Transverse colon (tissue), 4 donors: Measurements from ENCODE around the gene INSYN2B. TPM values are rescaled to one million over a fixed set of nuclear protein-coding genes. Genes with fewer than 3 reads are reported as not detected.

Experiments used
- DNase-seq: peaks from one replicate; pipeline ENCODE4 v3.0.0-alpha.2; 2019
- H3K27ac ChIP-seq, 4 donors: fragments of 200-600 bp; sonication (generic); 2 replicates each; pipeline ENCODE4 v1.5.1; 2016 to 2018; ENCODE audit warnings: inconsistent platforms in 4 of 4
- H3K27me3 ChIP-seq: fragments of 200-600 bp; sonication (generic); 2 replicates; pipeline ENCODE4 v1.5.1; 2017; ENCODE audit warnings: inconsistent platforms
- H3K36me3 ChIP-seq, 4 donors: fragments of 200-600 bp; sonication (generic); 2 replicates each; pipeline ENCODE4 v1.5.1; 2017 to 2019; ENCODE audit warnings: inconsistent platforms in 4 of 4
- H3K4me1 ChIP-seq, 4 donors: fragments of 200-600 bp; sonication (generic); 2 replicates each; pipeline ENCODE4 v1.5.1; 2017 to 2020; ENCODE audit warnings: inconsistent platforms in 4 of 4
- H3K4me3 ChIP-seq, 4 donors: fragments of 200-600 bp; sonication (generic); 1 replicate in 1 of 4; 2 replicates in 3 of 4; pipeline versions ENCODE4 v1.5.1 to v1.6.1; 2017 to 2019; ENCODE audit warnings: inconsistent platforms in 4 of 4
- H3K9me3 ChIP-seq, 2 donors: fragments of 200-600 bp; sonication (generic); 2 replicates each; pipeline ENCODE4 v1.5.1; 2017 to 2019; ENCODE audit warnings: inconsistent platforms in 2 of 2
- EP300 ChIP-seq: sonication (generic); formaldehyde crosslinking; IDR thresholded peaks from one replicate; pipeline ENCODE4 v1.6.1; 2017; ENCODE audit warnings: antibody characterized with exemption, low read depth
- POLR2A ChIP-seq: fragments of 450-650 bp; IDR thresholded peaks from one replicate; pipeline ENCODE4 v1.6.1; 2016; ENCODE audit warnings: antibody characterized with exemption, mild to moderate bottlenecking, moderate library complexity
- POLR2AphosphoS5 ChIP-seq, 3 donors: sonication (generic); formaldehyde crosslinking; IDR thresholded peaks; one replicate each; pipeline ENCODE4 v1.6.1; 2016; ENCODE audit warnings: antibody characterized with exemption in 3 of 3
- WGBS, 2 donors: methylation state at CpG; one replicate each; pipeline ENCODE4 v1.1.5; 2018; ENCODE audit warnings: low coverage in 1 of 2; 5-methylcytosine and 5-hydroxymethylcytosine counted together
- in situ Hi-C, 4 donors: fragments of 200-750 bp; cut with MboI; loops; one replicate each; pipeline versions ENCODE4 v1.15.0 to v1.15.1; 2017; ENCODE audit warnings: low sequenced_read_pairs in 3 of 4, low pct_ligation_motif_present in 1 of 4, low pct_unique_long_range_greater_than_20kb in 1 of 4
- intact Hi-C: fragments of 100-400 bp; cut with DNase I; formaldehyde crosslinking; loops from one replicate; pipeline ENCODE4 v1.15.1; 2023; ENCODE audit warnings: low total_unique reads
- total RNA-seq, 4 donors: library from RNA; depleted of rRNA; stranded (reverse); fragments of >200 nt; gene quantifications; one replicate each; pipeline ENCODE4 v1.1.0, GENCODE V29; 2016
- TF ChIP-seq, protein P1 (sequence below), 5 experiments: fragments of 200-600 bp in 3 of 5; fragments of 450-650 bp in 2 of 5; sonication (generic) in 3 of 5; IDR thresholded peaks; 1 replicate in 2 of 5; 2 replicates in 3 of 5; pipeline ENCODE4 v1.5.1; 2016 to 2017; ENCODE audit warnings: antibody characterized with exemption in 5 of 5, inconsistent platforms in 3 of 5, mild to moderate bottlenecking in 2 of 5, moderate library complexity in 1 of 5

The INSYN2B gene
- total RNA-seq, 4 donors from 2014 or later: not detected

GRCh38 chr5:170008376-170008775 is 28.1 kb upstream of the INSYN2B start:
- no peaks in the 10 kb centered on the region for H3K4me1 ChIP-seq
- DNase-seq: no peak
- TF ChIP-seq EP300 (no peak), POLR2AphosphoS5 (IDR thresholded peaks at IDR 0.05) (no peak), POLR2A (no peak)
- TF ChIP-seq, protein P1, sequence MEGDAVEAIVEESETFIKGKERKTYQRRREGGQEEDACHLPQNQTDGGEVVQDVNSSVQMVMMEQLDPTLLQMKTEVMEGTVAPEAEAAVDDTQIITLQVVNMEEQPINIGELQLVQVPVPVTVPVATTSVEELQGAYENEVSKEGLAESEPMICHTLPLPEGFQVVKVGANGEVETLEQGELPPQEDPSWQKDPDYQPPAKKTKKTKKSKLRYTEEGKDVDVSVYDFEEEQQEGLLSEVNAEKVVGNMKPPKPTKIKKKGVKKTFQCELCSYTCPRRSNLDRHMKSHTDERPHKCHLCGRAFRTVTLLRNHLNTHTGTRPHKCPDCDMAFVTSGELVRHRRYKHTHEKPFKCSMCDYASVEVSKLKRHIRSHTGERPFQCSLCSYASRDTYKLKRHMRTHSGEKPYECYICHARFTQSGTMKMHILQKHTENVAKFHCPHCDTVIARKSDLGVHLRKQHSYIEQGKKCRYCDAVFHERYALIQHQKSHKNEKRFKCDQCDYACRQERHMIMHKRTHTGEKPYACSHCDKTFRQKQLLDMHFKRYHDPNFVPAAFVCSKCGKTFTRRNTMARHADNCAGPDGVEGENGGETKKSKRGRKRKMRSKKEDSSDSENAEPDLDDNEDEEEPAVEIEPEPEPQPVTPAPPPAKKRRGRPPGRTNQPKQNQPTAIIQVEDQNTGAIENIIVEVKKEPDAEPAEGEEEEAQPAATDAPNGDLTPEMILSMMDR (IDR thresholded peaks at IDR 0.05): no peak
- in situ Hi-C loops (no loop called here), intact Hi-C loops (no loop called here)
- no peaks in the 10 kb centered on the region for H3K9me3 ChIP-seq
- WGBS, 2 donors: 54 to 64% methylated on average over 2 to 6 of the region's 6 CpGs
- no peak overlapping the region for H3K27ac ChIP-seq
- H3K4me3 ChIP-seq: no peak overlapping the region
- no peaks in the 10 kb centered on the region for H3K27me3 ChIP-seq
- no peaks in the 10 kb centered on the region for H3K36me3 ChIP-seq

GRCh38 chr5:170006021-170006420 is 25.7 kb upstream of the INSYN2B start:
- H3K36me3 ChIP-seq: no peaks in the 10 kb centered on the region
- H3K9me3 ChIP-seq: no peaks in the 10 kb centered on the region
- H3K4me3 ChIP-seq: no peak overlapping the region
- WGBS, 2 donors: 64 to 73% methylated on average over 5 to 6 of the region's 6 CpGs
- DNase-seq: no peak
- in situ Hi-C loops (no loop called here), intact Hi-C loops (no loop called here)
- TF ChIP-seq POLR2A (no peak), POLR2AphosphoS5 (IDR thresholded peaks at IDR 0.05) (no peak), EP300 (no peak)
- TF ChIP-seq, protein P1 (IDR thresholded peaks at IDR 0.05): no peak
- H3K4me1 ChIP-seq: no peaks in the 10 kb centered on the region
- no peaks in the 10 kb centered on the region for H3K27me3 ChIP-seq
- no peak overlapping the region for H3K27ac ChIP-seq

GRCh38 chr5:170000155-170000554 is 19.9 kb upstream of the INSYN2B start:
- Histone ChIP-seq H3K36me3 (no peaks in the 10 kb centered on the region), H3K4me1 (no peaks in the 10 kb centered on the region), H3K27me3 (no peaks in the 10 kb centered on the region), H3K27ac (no peak overlapping the region), H3K4me3 (no peak overlapping the region), H3K9me3 (no peaks in the 10 kb centered on the region)
- TF ChIP-seq EP300 (no peak), POLR2AphosphoS5 (IDR thresholded peaks at IDR 0.05) (no peak), POLR2A (no peak)
- TF ChIP-seq, protein P1 (IDR thresholded peaks at IDR 0.05): no peak
- intact Hi-C loops (no loop called here), in situ Hi-C loops (no loop called here)
- WGBS, 2 donors: 86 to 100% methylated on average over 1 to 2 of the region's 2 CpGs
- no peak for DNase-seq

- no peaks in the 10 kb centered on the region for H3K36me3 ChIP-seq
- DNase-seq: no peak
- no peaks in the 10 kb centered on the region for H3K4me1 ChIP-seq
- 88 to 100% methylated on average over 1 to 3 of the region's 3 CpGs for whole genome bisulfite sequencing, 2 donors
- H3K27me3 ChIP-seq: no peaks in the 10 kb centered on the region
- no peak overlapping the region for H3K27ac ChIP-seq
- in situ Hi-C loops: no loop called here
- no peak overlapping the region for H3K4me3 ChIP-seq
- intact Hi-C loops: no loop called here
- TF ChIP-seq, protein P1 (IDR thresholded peaks at IDR 0.05): no peak
- TF ChIP-seq EP300 (no peak), POLR2AphosphoS5 (IDR thresholded peaks at IDR 0.05) (no peak), POLR2A (no peak)
- H3K9me3 ChIP-seq: no peaks in the 10 kb centered on the region
These were observed 19.3 kb upstream of the INSYN2B start for GRCh38 chr5:169999621-170000020.
